ENCODE measurements around the gene PRKAR2A.

The PRKAR2A gene

DNA sequence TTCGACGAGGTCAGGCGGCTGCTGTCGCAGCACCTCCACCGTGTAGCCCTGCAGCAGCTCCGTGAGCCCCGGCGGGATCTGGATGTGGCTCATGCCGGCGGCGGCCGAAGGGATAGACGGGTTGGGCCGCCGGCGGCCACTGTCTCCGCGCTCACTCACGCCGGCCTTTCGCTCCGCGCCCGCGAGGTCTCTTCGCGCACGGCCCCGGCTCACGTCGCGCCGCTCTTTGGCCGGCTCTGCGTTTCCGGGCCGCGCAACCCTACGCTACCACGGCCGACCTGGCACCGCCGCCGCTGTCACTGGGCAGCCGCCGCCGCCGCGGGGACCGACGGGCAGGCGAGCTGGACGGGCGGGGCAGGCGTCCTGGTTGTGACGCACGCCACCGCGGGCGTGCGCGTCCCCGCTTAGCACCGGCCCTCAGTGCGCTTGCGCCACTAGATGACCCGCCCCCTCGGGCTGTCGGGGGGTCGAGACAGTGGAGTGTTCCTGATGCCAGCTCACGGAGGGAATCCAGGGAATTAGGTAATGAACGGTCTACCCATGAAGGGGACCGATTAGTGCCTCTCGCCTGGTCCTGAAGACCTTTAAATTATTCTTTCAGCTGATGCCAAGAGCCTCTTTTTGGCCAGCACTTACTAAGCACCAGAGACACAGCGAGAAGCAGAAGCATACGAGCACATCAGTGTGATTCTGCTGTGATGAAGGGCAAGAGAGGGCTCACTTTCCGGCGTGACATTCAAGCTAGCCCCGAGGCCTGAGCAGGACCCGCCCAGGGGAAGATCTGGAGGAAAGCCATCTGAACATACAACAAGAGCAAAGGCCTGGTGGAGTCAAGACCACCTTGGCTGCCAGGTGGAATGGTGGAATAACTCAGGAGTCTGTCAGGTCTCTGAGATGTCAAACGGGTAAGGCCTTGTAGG lies at the start of gene PRKAR2A:
TSS of gene PRKAR2A (minus strand) at position 371 of the 920 bp plus-strand sequence. CDS start at position 93, 278 bp downstream.
- TF ChIP-seq ZNF274 (IDR thresholded peaks at IDR 0.05; ENCODE audit: low read depth, low read length) = no peak
- peak within 1 kb of the TSS; percentile 75 for H3K4me3 ChIP-seq (ENCODE audit: low read length)

- TF ChIP-seq ZNF274 (IDR thresholded peaks at IDR 0.05; ENCODE audit: low read depth, low read length) = no peak
- no peak overlapping the region for H3K4me3 ChIP-seq (ENCODE audit: low read length)
These were observed 49.3 kb upstream of the PRKAR2A start for GRCh38 chr3:48896936-48897335.

DNA sequence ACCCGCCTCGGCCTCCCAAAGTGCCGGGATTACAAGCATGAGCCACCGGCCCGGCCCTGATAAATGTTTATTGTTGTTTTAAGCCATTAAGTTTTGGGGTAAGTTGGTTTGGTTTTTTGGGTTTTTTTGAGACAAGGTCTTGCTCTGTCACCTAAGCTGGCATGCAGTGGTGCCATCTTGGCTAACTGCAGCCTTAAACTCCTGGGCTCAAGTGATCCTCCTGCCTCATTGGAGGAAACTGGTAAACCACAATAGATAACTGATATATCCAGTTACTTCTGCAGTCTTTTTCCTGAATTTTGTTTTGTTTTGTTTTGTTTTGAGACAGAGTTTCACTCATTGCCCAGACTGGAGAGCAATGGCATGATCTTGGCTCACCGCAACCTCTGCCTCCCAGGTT lies 46.8 kb upstream of the PRKAR2A start:
- TF ChIP-seq ZNF274 (IDR thresholded peaks at IDR 0.05; ENCODE audit: low read depth, low read length) = no peak
- no peak overlapping the region for H3K4me3 ChIP-seq (ENCODE audit: low read length)

GRCh38 chr3:48891606-48892005 lies 43.9 kb upstream of the PRKAR2A start:
- no peak overlapping the region for H3K4me3 ChIP-seq (ENCODE audit: low read length)

GRCh38 chr3:48885753-48886152 lies 38.1 kb upstream of the PRKAR2A start:
- TF ChIP-seq ZNF274 (IDR thresholded peaks at IDR 0.05; ENCODE audit: low read depth, low read length) = no peak
- H3K4me3 ChIP-seq (ENCODE audit: low read length) = no peak overlapping the region

More at GRCh38 chr3:48891606-48892005, 43.9 kb upstream of the PRKAR2A start:
- no peak for TF ChIP-seq ZNF274 (IDR thresholded peaks at IDR 0.05; ENCODE audit: low read depth, low read length)

GRCh38 chr3:48881652-48882114 lies 34.0 kb upstream of the PRKAR2A start:
- TF ChIP-seq ZNF274 (IDR thresholded peaks at IDR 0.05; ENCODE audit: low read depth, low read length) = no peak
- H3K4me3 ChIP-seq (ENCODE audit: low read length) = no peak overlapping the region

DNA sequence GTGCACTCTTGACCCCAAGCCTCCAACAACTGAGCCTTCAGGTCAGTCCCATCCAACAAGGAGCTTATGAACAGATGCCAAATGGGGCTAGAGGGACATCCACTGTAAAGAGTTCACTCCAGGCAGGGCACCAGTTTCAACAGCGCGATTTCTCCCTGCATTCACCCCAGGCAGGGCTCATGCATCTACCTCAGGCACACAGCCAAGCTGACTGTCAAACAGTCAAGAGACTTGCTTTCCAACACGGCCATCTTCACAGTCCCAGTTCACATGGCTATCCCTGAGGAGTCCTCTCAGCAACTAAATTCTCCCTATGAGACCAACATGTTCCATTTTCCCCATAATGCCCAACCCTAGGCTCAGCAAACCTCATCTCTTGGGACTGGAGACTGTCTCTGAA lies 33.3 kb upstream of the PRKAR2A start:
- no peak for TF ChIP-seq ZNF274 (IDR thresholded peaks at IDR 0.05; ENCODE audit: low read depth, low read length)
- H3K4me3 ChIP-seq (ENCODE audit: low read length) = no peak overlapping the region

- H3K4me3 ChIP-seq (ENCODE audit: low read length) = no peak overlapping the region
- TF ChIP-seq ZNF274 (IDR thresholded peaks at IDR 0.05; ENCODE audit: low read depth, low read length) = no peak
These were observed 32.3 kb upstream of the PRKAR2A start for GRCh38 chr3:48879994-48880377.

DNA sequence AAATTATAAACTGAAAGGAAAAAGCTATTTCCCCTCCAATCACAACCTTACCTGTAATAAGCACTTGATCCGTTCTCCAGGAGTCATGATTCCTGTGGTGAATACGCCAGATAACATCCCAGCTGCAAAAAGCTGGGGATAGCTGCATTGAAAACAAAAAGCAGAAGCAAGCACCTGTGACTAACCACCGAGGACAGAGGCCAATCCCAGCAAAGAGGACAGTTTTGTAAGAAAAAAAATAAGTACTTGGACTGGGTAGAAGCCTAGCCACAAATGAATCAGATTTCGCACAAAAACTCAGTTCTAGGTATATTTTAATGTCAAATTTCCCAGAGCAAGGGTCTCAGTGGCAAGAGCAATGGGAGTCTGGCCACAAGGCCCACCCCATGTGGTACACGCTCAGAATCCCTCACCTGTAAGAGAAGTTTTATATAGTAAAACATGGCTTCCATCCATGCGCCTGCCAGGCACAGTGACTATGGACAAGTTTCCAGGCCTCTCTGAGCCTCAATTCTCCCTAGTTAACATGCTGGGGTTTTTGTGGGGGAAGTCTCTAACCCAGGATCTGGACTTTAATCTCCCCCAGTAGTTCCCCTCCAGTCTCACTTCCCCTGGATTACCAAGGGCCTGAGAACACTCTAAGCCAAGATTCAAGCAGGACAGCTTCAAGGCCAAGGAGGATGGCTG lies 31.8 kb upstream of the PRKAR2A start:
- TF ChIP-seq ZNF274 (IDR thresholded peaks at IDR 0.05; ENCODE audit: low read depth, low read length) = no peak
- H3K4me3 ChIP-seq (ENCODE audit: low read length) = no peak overlapping the region

DNA sequence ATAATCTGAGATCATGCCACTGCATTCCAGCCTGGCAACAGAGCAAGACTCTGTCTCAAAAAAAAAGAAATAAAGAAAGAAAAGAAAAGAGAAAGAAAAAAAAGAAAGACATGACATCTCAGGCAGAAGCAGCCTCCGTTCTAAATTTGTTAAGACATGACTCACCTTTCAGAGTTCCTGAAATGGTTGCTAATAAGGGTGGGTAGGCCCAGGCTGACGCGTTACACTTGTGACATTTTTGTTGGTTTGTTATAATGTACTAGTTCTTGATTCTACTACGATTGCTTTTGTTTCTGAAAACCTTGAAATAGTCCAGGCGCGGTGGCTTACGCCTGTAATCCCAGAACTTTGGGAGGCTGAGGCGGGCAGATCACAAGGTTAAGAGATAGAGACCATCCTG lies 30.0 kb upstream of the PRKAR2A start:
- H3K4me3 ChIP-seq (ENCODE audit: low read length) = no peak overlapping the region
- TF ChIP-seq ZNF274 (IDR thresholded peaks at IDR 0.05; ENCODE audit: low read depth, low read length) = no peak

- TF ChIP-seq ZNF274 (IDR thresholded peaks at IDR 0.05; ENCODE audit: low read depth, low read length) = no peak
- H3K4me3 ChIP-seq (ENCODE audit: low read length) = no peak overlapping the region
These were observed 15.4 kb upstream of the PRKAR2A start for GRCh38 chr3:48863122-48863521.

- no peak for TF ChIP-seq ZNF274 (IDR thresholded peaks at IDR 0.05; ENCODE audit: low read depth, low read length)
These were observed 11.5 kb upstream of the PRKAR2A start for GRCh38 chr3:48859206-48859605.

GRCh38 chr3:48858709-48859108 lies 11.0 kb upstream of the PRKAR2A start:
- TF ChIP-seq ZNF274 (IDR thresholded peaks at IDR 0.05; ENCODE audit: low read depth, low read length) = no peak
- H3K4me3 ChIP-seq (ENCODE audit: low read length) = no peak overlapping the region

More at GRCh38 chr3:48859206-48859605, 11.5 kb upstream of the PRKAR2A start:
- no peak overlapping the region for H3K4me3 ChIP-seq (ENCODE audit: low read length)

DNA sequence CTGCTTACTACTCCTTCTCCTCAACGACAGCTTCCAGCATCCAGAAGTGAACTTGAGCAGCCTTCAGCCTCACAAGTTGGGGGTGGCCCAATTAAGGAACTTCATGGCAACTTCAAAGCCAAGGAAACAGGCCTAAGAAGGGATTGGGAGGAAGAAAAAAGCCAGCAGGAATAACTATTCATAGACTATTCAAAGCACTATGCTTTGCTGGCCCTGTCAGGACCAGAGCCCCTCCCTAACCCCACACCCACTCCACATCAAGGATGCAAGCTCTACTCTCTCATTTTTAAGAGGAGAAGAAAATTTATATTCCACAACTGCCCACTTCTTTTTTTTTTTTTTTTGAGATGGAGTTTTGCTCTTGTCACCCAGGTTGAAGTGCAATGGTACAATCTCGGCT lies 10.0 kb upstream of the PRKAR2A start:
- TF ChIP-seq ZNF274 (IDR thresholded peaks at IDR 0.05; ENCODE audit: low read depth, low read length) = no peak
- no peak overlapping the region for H3K4me3 ChIP-seq (ENCODE audit: low read length)

DNA sequence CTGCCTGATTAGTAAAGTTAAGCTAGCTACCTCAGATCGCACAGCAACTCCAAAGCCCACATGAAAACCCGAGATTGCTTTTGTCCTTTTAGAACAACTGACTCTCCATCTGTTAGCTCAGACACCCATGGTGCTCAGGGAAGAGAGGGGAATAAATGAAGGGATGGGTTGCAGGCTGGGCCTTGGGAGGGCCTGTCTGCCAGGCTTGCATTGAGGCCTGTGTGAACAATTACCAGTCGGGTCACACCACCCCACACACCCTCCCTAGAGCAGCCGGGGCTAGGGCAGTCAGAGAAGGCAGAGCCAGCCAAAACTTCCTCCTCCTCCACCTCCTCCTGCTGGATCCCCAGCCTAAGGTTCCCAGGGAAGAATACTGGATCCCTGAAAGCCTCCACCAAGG lies 8.8 kb upstream of the PRKAR2A start:
- TF ChIP-seq ZNF274 (IDR thresholded peaks at IDR 0.05; ENCODE audit: low read depth, low read length) = no peak
- H3K4me3 ChIP-seq (ENCODE audit: low read length) = no peak overlapping the region
